Smooth muscle cell (in vitro differentiated cells): ENCODE results near the gene OR10H3. TPM values are rescaled to one million over a fixed set of nuclear protein-coding genes. Genes with fewer than 3 reads are reported as not detected.
"Not testable (repeated sequence)": the region's sequence is repeated elsewhere in the genome, so short reads cannot be mapped to it uniquely, and the experiment has no call there.

Experiments used
- DNase-seq: peaks from one replicate; lab custom pipeline; 2025; ENCODE audit not compliant: unreplicated experiment; lab: John Stamatoyannopoulos, UW
- H2AFZ ChIP-seq: fragments of 200-600 bp; sonication (generic); 2 replicates; pipeline ENCODE4 v1.6.0; 2016; ENCODE audit warnings: antibody characterized with exemption, low read depth, mild to moderate bottlenecking
- H3F3A ChIP-seq: fragments of 200-600 bp; sonication (generic); 2 replicates; pipeline ENCODE4 v1.6.0; 2017; ENCODE audit warnings: antibody characterized with exemption, low read depth
- H3K27ac ChIP-seq: fragments of 200-600 bp; sonication (generic); 2 replicates; pipeline ENCODE4 v1.5.1; 2016; ENCODE audit warnings: low read depth, mild to moderate bottlenecking
- H3K27me3 ChIP-seq: fragments of 200-600 bp; sonication (generic); 2 replicates; pipeline ENCODE4 v1.6.1; 2016; ENCODE audit warnings: low read depth, mild to moderate bottlenecking
- H3K36me3 ChIP-seq: fragments of 200-600 bp; sonication (generic); 2 replicates; pipeline ENCODE4 v1.5.1; 2016; ENCODE audit warnings: low read depth
- H3K4me1 ChIP-seq: fragments of 200-600 bp; sonication (generic); 2 replicates; pipeline ENCODE4 v1.5.1; 2016; ENCODE audit warnings: low read depth
- H3K4me2 ChIP-seq: fragments of 200-600 bp; sonication (generic); 2 replicates; pipeline ENCODE4 v1.6.0; 2016; ENCODE audit warnings: mild to moderate bottlenecking
- H3K4me3 ChIP-seq: fragments of 200-600 bp; sonication (generic); 2 replicates; pipeline ENCODE4 v1.5.1; 2016; ENCODE audit warnings: mild to moderate bottlenecking
- H3K79me2 ChIP-seq: fragments of 200-600 bp; sonication (generic); 2 replicates; pipeline ENCODE4 v1.6.0; 2016; ENCODE audit warnings: low read depth, mild to moderate bottlenecking
- H3K9ac ChIP-seq: fragments of 200-600 bp; sonication (generic); 2 replicates; pipeline ENCODE4 v1.6.0; 2016; ENCODE audit warnings: low read depth
- H3K9me3 ChIP-seq: fragments of 200-600 bp; sonication (generic); replicated peaks from 2 replicates; pipeline ENCODE4 v1.5.1; 2016; ENCODE audit warnings: low read depth
- H4K20me1 ChIP-seq: fragments of 200-600 bp; sonication (generic); 2 replicates; pipeline ENCODE4 v1.6.0; 2016; ENCODE audit warnings: low read depth
- CTCF ChIP-seq: fragments of 200-600 bp; sonication (generic); IDR thresholded peaks from 2 replicates; pipeline ENCODE4 v1.5.1; 2017; ENCODE audit warnings: borderline replicate concordance, mild to moderate bottlenecking, antibody characterized with exemption; ENCODE audit not compliant: insufficient read depth, poor library complexity, severe bottlenecking
- WGBS: methylation state at CpG from one replicate; pipeline ENCODE4 v1.1.7; 2016; ENCODE audit warnings: low lambda C conversion rate; 5-methylcytosine and 5-hydroxymethylcytosine counted together
- polyA plus RNA-seq: library from polyadenylated mRNA; unstranded; fragments of >200 nt; fragmentation: Nextera tagmentation; extraction: Ambion mirVana; gene quantifications from 2 replicates; pipeline ENCODE4 v1.2.1, GENCODE V29; 2016
- total RNA-seq: library from RNA; depleted of rRNA; stranded (reverse); fragments of >200 nt; gene quantifications from 2 replicates; pipeline ENCODE4 v1.2.3, GENCODE V29; 2014

The OR10H3 gene
- total and polyA plus RNA-seq, 2 experiments from 2014 or later: not detected

GRCh38 chr19:15758379-15758778 is 20.6 kb downstream of the OR10H3 start:
- Histone ChIP-seq H3K9ac (no peak overlapping the region), H3K4me2 (no peak overlapping the region), H3K4me1 (no peaks in the 10 kb centered on the region), H3K79me2 (no peaks in the 10 kb centered on the region), H3K27ac (no peak overlapping the region), H2AFZ (no peak overlapping the region), H3K27me3 (no peaks in the 10 kb centered on the region), H3K4me3 (no peak overlapping the region), H3K9me3 (peaks cover 13% of the 10 kb centered on the region), H3K36me3 (no peaks in the 10 kb centered on the region), H4K20me1 (no peaks in the 10 kb centered on the region), H3F3A (no peaks in the 10 kb centered on the region)
- WGBS: 47% methylated on average over 2 of the region's 2 CpGs
- no peak for TF ChIP-seq CTCF
- no peak for DNase-seq

- DNase-seq: no peak
- H3K27ac ChIP-seq: no peak overlapping the region
- peaks cover 11% of the 10 kb centered on the region for H3K9me3 ChIP-seq
- TF ChIP-seq CTCF: no peak
- H3K36me3 ChIP-seq: no peaks in the 10 kb centered on the region
- no peak overlapping the region for H3K4me3 ChIP-seq
- no peak overlapping the region for H3K9ac ChIP-seq
- H3K27me3 ChIP-seq: no peaks in the 10 kb centered on the region
- no peak overlapping the region for H3K4me2 ChIP-seq
- no peaks in the 10 kb centered on the region for H3K79me2 ChIP-seq
- no peaks in the 10 kb centered on the region for H4K20me1 ChIP-seq
- no peaks in the 10 kb centered on the region for H3K4me1 ChIP-seq
- WGBS: 79% methylated on average over 28 of the region's 28 CpGs
- H2AFZ ChIP-seq: no peak overlapping the region
- H3F3A ChIP-seq: no peaks in the 10 kb centered on the region
Measured at GRCh38 chr19:15759962-15760565, 22.3 kb downstream of the OR10H3 start.

GRCh38 chr19:15769586-15769985 is 31.8 kb downstream of the OR10H3 start:
- no peak for DNase-seq
- Histone ChIP-seq H3K79me2 (no peaks in the 10 kb centered on the region), H4K20me1 (no peaks in the 10 kb centered on the region), H3K4me3 (no peak overlapping the region), H3K4me2 (no peak overlapping the region), H2AFZ (no peak overlapping the region), H3K9ac (no peak overlapping the region), H3F3A (no peaks in the 10 kb centered on the region), H3K4me1 (no peaks in the 10 kb centered on the region), H3K27ac (no peak overlapping the region), H3K9me3 (peaks cover 8% of the 10 kb centered on the region), H3K27me3 (no peaks in the 10 kb centered on the region), H3K36me3 (no peaks in the 10 kb centered on the region)
- 89% methylated on average over 6 of the region's 6 CpGs for WGBS
- no peak for TF ChIP-seq CTCF

GRCh38 chr19:15774159-15774558 is 36.4 kb downstream of the OR10H3 start:
- not testable (repeated sequence) for H3K4me3 ChIP-seq, H3K27me3 ChIP-seq, H3K4me1 ChIP-seq, H3K27ac ChIP-seq, H3F3A ChIP-seq, DNase-seq, H3K4me2 ChIP-seq, H3K9ac ChIP-seq, H3K79me2 ChIP-seq, H3K36me3 ChIP-seq, H3K9me3 ChIP-seq, H2AFZ ChIP-seq, H4K20me1 ChIP-seq
- 67% methylated on average over 3 of the region's 3 CpGs for WGBS
